Naive thymus-derived CD8-positive, alpha-beta T cell (primary cell): ENCODE results near the gene MRPL52. TPM values are rescaled to one million over a fixed set of nuclear protein-coding genes. Genes with fewer than 3 reads are reported as not detected.

Source experiments
- ATAC-seq, 2 donors: fragments of 150-1000 bp; cut with Tn5 transposase in 1 of 2; sonication (Bioruptor Pico), chemical (Tn5 transposase) in 1 of 2; 1 replicate in 1 of 2; 2 replicates in 1 of 2; pipeline ENCODE4 v1.10.0; 2021; ENCODE audit warnings: mild to moderate bottlenecking in 2 of 2, moderate library complexity in 2 of 2
- POLR2A ChIA-PET: fragments of 350-600 bp; sonication (Branson Sonifier 250); formaldehyde crosslinking; loops from one replicate; lab custom pipeline; 2021; ENCODE audit warnings: antibody characterized with exemption; lab: Charles Lee
- DNase-seq, 10 donors: peaks; one replicate each; pipeline versions ENCODE4 v3.0.0 to v3.0.0-alpha.2; 2020 to 2022
- H3K27ac Mint-ChIP-seq, 10 donors: one replicate each; pipeline ENCODE4 v1.8.0; 2020 to 2022; ENCODE audit warnings: mild to moderate bottlenecking in 10 of 10, mixed read lengths in 10 of 10, moderate library complexity in 4 of 10, inconsistent platforms in 1 of 10
- H3K27me3 Mint-ChIP-seq, 5 donors: one replicate each; pipeline ENCODE4 v1.8.0; 2021 to 2022; ENCODE audit warnings: mixed read lengths in 5 of 5
- H3K36me3 Mint-ChIP-seq, 3 donors: one replicate each; pipeline ENCODE4 v1.8.0; 2020 to 2022; ENCODE audit warnings: mixed read lengths in 3 of 3, mild to moderate bottlenecking in 2 of 3, inconsistent platforms in 1 of 3
- H3K4me1 Mint-ChIP-seq, 4 donors: one replicate each; pipeline ENCODE4 v1.8.0; 2021 to 2022; ENCODE audit warnings: mixed read lengths in 4 of 4
- H3K4me3 Mint-ChIP-seq, 10 donors: one replicate each; pipeline ENCODE4 v1.8.0; 2020 to 2022; ENCODE audit warnings: mild to moderate bottlenecking in 10 of 10, mixed read lengths in 10 of 10, moderate library complexity in 6 of 10, inconsistent platforms in 1 of 10
- H3K9me3 Mint-ChIP-seq, 9 donors: one replicate each; pipeline ENCODE4 v1.8.0; 2020 to 2022; ENCODE audit warnings: mixed read lengths in 9 of 9, mild to moderate bottlenecking in 3 of 9, inconsistent platforms in 1 of 9, moderate library complexity in 1 of 9
- polyA plus RNA-seq, 3 donors: library from polyadenylated mRNA; unstranded; fragments of 300-500 nt; fragmentation: Illumina TruSeq; gene quantifications; one replicate each; pipeline ENCODE4 v1.2.3, GENCODE V29; 2021
- total RNA-seq, 8 experiments: library from RNA in 2 of 8; stranded (reverse) in 2 of 8; gene quantifications; one replicate each; pipeline ENCODE4 v1.2.3 and lab custom pipeline; 2021 to 2026

The MRPL52 gene
- total and polyA plus RNA-seq, 5 experiments from 2014 or later: 69.9 to 155 (median 120) TPM

- peaks cover 0 to 9% (median 3%) of the 10 kb centered on the region in 4 donors for H3K4me1 Mint-ChIP-seq
Observed at GRCh38 chr14:22843123-22843925, 13.6 kb downstream of the MRPL52 start.

GRCh38 chr14:22844221-22845102, 14.8 kb downstream of the MRPL52 start:
- H3K4me1 Mint-ChIP-seq: no peaks in the 10 kb centered on the region
- ATAC-seq: no peak
- H3K9me3 Mint-ChIP-seq: no peaks in the 10 kb centered on the region
- POLR2A ChIA-PET: interaction anchor here (1.6 kb wide), 1 partner anchor 10 kb away, joined by 6 read pairs; no protein-coding TSS in a partner anchor
- no peak for DNase-seq
- peak overlapping the region in 1 of 10 donors; percentile 63 for H3K27ac Mint-ChIP-seq
- H3K4me3 Mint-ChIP-seq: peak overlapping the region in 1 of 10 donors; percentile 38
- H3K27me3 Mint-ChIP-seq: peaks cover 6 to 62% (median 26%) of the 10 kb centered on the region in 5 donors
- H3K36me3 Mint-ChIP-seq: no peaks in the 10 kb centered on the region

More at GRCh38 chr14:22843123-22843925, 13.6 kb downstream of the MRPL52 start:
- Mint-ChIP-seq H3K36me3 (no peaks in the 10 kb centered on the region), H3K27ac (no peak overlapping the region), H3K9me3 (no peaks in the 10 kb centered on the region), H3K4me3 (no peak overlapping the region), H3K27me3 (peaks cover 6 to 67% (median 25%) of the 10 kb centered on the region in 5 donors)
- DNase-seq (no peak), ATAC-seq (no peak)
- POLR2A ChIA-PET: no interaction called here

GRCh38 chr14:22845103-22845394, 15.4 kb downstream of the MRPL52 start:
- H3K4me1 Mint-ChIP-seq: no peaks in the 10 kb centered on the region
- POLR2A ChIA-PET: interaction anchor here (0.7 to 1.6 kb wide), 2 partner anchors 8 to 10 kb away, joined by 4 to 6 read pairs; no protein-coding TSS in a partner anchor
- no peaks in the 10 kb centered on the region for H3K36me3 Mint-ChIP-seq
- DNase-seq: no peak
- H3K27me3 Mint-ChIP-seq: peaks cover 6 to 60% (median 26%) of the 10 kb centered on the region in 5 donors
- ATAC-seq: no peak
- H3K27ac Mint-ChIP-seq: peak overlapping the region in 1 of 10 donors; percentile 11
- H3K9me3 Mint-ChIP-seq: no peaks in the 10 kb centered on the region
- H3K4me3 Mint-ChIP-seq: no peak overlapping the region

GRCh38 chr14:22845821-22846625, 16.3 kb downstream of the MRPL52 start:
- Mint-ChIP-seq H3K4me3 (no peak overlapping the region), H3K27me3 (peaks cover 6 to 60% (median 26%) of the 10 kb centered on the region in 5 donors), H3K9me3 (no peaks in the 10 kb centered on the region), H3K4me1 (no peaks in the 10 kb centered on the region), H3K27ac (no peak overlapping the region), H3K36me3 (no peaks in the 10 kb centered on the region)
- POLR2A ChIA-PET: interaction anchor here (1.6 kb wide), 1 partner anchor 11 kb away, joined by 6 read pairs; no protein-coding TSS in a partner anchor
- ATAC-seq (no peak), DNase-seq (no peak)

- Mint-ChIP-seq H3K27me3 (peaks cover 4 to 60% (median 22%) of the 10 kb centered on the region in 5 donors), H3K9me3 (no peaks in the 10 kb centered on the region), H3K36me3 (no peaks in the 10 kb centered on the region), H3K27ac (no peak overlapping the region), H3K4me3 (no peak overlapping the region), H3K4me1 (no peaks in the 10 kb centered on the region)
- DNase-seq (no peak), ATAC-seq (no peak)
- POLR2A ChIA-PET: no interaction called here
Observed at GRCh38 chr14:22846811-22847307, 17.2 kb downstream of the MRPL52 start.

GRCh38 chr14:22847661-22848341, 18.1 kb downstream of the MRPL52 start:
- H3K27ac Mint-ChIP-seq: no peak overlapping the region
- ATAC-seq: no peak
- no peaks in the 10 kb centered on the region for H3K36me3 Mint-ChIP-seq
- H3K4me3 Mint-ChIP-seq: no peak overlapping the region
- peaks cover 4 to 60% (median 22%) of the 10 kb centered on the region in 5 donors for H3K27me3 Mint-ChIP-seq
- POLR2A ChIA-PET: interaction anchor here (0.6 to 2.0 kb wide), 3 partner anchors 19 to 279 kb away, joined by 3 to 7 read pairs (median 3); no protein-coding TSS in a partner anchor
- H3K9me3 Mint-ChIP-seq: no peaks in the 10 kb centered on the region
- no peak for DNase-seq
- peaks cover 0 to 2% (median 1%) of the 10 kb centered on the region in 4 donors for H3K4me1 Mint-ChIP-seq

GRCh38 chr14:22848351-22849164, 18.9 kb downstream of the MRPL52 start:
- no peaks in the 10 kb centered on the region for H3K9me3 Mint-ChIP-seq
- H3K4me3 Mint-ChIP-seq: no peak overlapping the region
- H3K27ac Mint-ChIP-seq: peak overlapping the region in 1 of 10 donors; percentile 40
- peaks cover 4 to 8% (median 6%) of the 10 kb centered on the region in 4 donors for H3K4me1 Mint-ChIP-seq
- H3K27me3 Mint-ChIP-seq: peaks cover 4 to 54% (median 18%) of the 10 kb centered on the region in 5 donors
- ATAC-seq: no peak
- POLR2A ChIA-PET: interaction anchor here (0.6 to 5.0 kb wide), 5 partner anchors 18 to 280 kb away, joined by 3 to 30 read pairs (median 3); no protein-coding TSS in a partner anchor
- DNase-seq: no peak
- H3K36me3 Mint-ChIP-seq: no peaks in the 10 kb centered on the region

GRCh38 chr14:22849212-22849819, 19.6 kb downstream of the MRPL52 start:
- ATAC-seq: no peak
- no peaks in the 10 kb centered on the region for H3K9me3 Mint-ChIP-seq
- POLR2A ChIA-PET: interaction anchor here (1.0 to 5.0 kb wide), 4 partner anchors 19 to 279 kb away, joined by 3 to 30 read pairs (median 5); no protein-coding TSS in a partner anchor
- H3K4me3 Mint-ChIP-seq: no peak overlapping the region
- no peak overlapping the region for H3K27ac Mint-ChIP-seq
- no peak for DNase-seq
- peaks cover 4 to 48% (median 17%) of the 10 kb centered on the region in 5 donors for H3K27me3 Mint-ChIP-seq
- H3K36me3 Mint-ChIP-seq: no peaks in the 10 kb centered on the region
- H3K4me1 Mint-ChIP-seq: peaks cover 4 to 10% (median 6%) of the 10 kb centered on the region in 4 donors

- Mint-ChIP-seq H3K9me3 (no peaks in the 10 kb centered on the region), H3K4me1 (peaks cover 6 to 13% (median 8%) of the 10 kb centered on the region in 4 donors), H3K27me3 (peaks cover 6 to 36% (median 14%) of the 10 kb centered on the region in 5 donors), H3K36me3 (no peaks in the 10 kb centered on the region), H3K4me3 (no peak overlapping the region), H3K27ac (no peak overlapping the region)
- ATAC-seq (no peak), DNase-seq (no peak)
- POLR2A ChIA-PET: interaction anchor here (0.6 to 5.0 kb wide), 6 partner anchors 9 to 57 kb away, joined by 3 to 30 read pairs (median 3); no protein-coding TSS in a partner anchor
Observed at GRCh38 chr14:22850944-22851764, 21.5 kb downstream of the MRPL52 start.
